ENCODE results near the gene PROX2.
A peak's percentile ranks its signal among the peaks of the same experiment; 100 is the strongest.

PROX2 gene

DNA sequence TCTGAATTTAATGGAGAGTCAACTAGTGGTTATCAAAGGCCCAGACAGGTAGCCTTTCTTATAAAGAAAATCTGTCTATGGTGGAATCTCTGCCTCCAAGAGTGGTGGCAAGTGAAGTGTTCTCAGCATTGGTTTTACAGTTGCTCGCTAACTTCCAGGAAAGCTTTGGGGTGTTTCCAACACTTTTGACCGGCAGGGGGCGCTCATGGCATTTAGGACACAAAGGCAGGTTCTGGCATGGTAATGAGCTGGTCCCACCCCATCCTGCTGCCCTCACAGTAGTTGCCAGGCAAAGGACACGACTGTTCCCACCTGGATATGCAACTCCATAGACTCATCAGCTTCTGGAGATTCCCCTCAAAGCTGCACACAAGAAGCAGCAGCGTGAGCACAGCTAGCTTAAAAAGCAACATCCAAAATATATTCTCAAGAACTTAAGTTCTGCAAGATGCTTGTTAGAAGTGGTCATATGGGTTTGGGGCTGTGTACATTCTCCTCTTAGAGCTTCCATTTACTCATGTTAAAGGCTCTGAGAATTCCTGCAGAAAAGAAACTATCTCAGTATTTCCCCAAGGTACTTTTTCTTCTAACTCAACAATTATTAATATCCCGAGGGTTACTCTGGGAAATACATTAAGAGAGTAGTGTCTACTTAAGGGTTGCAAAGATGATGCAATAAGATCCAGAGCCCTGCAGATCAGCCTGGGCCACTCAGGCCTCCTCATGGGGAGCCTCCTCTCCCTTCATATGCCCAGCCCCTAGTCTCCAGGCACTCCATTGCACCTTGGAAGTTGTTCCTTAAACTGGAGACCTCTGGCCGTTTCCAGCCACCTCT lies 14.8 kb downstream of the PROX2 start:
- TF ChIP-seq, protein P1, sequence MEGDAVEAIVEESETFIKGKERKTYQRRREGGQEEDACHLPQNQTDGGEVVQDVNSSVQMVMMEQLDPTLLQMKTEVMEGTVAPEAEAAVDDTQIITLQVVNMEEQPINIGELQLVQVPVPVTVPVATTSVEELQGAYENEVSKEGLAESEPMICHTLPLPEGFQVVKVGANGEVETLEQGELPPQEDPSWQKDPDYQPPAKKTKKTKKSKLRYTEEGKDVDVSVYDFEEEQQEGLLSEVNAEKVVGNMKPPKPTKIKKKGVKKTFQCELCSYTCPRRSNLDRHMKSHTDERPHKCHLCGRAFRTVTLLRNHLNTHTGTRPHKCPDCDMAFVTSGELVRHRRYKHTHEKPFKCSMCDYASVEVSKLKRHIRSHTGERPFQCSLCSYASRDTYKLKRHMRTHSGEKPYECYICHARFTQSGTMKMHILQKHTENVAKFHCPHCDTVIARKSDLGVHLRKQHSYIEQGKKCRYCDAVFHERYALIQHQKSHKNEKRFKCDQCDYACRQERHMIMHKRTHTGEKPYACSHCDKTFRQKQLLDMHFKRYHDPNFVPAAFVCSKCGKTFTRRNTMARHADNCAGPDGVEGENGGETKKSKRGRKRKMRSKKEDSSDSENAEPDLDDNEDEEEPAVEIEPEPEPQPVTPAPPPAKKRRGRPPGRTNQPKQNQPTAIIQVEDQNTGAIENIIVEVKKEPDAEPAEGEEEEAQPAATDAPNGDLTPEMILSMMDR (IDR thresholded peaks at IDR 0.05; ENCODE audit: low read depth, low read length): peak; percentile 90
- peak; percentile 90 to 91 for DNase-seq (ENCODE audit: low read depth in 2 of 2)

DNA sequence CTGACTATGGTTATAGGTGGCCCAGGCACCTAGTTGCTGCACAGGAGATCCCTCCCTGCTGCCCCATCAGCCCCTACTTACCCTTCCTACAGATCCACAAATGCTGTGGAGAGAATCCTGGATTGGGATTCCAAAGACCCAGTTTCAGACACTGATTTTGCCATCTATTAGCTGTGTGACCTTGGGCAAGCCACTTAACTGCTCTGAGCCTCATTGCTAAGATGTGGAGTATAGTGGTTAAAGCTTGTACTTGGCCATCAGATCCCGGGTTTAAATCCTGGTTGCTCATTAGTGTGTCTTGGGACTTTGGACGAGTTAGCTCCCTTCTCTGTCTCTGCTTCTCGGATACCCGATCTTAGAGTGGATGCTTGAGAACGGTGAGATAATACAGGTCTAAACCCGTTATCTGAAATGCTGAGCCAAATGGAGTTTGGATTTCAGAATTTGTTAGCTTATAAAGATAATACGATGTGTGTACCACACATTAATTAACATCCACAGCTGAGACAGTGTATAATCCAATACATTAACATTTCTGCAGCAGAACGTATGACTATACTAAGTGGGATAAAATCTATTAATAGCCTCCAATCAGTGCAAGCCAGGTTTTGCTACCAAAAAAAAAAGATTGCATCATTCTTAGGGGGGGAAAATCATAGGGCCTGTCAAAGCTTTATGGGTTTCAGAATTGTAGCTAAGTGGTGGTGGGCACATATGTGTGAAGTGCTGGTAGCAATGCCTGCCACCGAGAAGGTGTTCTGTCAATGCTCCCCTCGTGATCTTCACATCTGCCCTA lies 16.0 kb downstream of the PROX2 start:
- DNase-seq (ENCODE audit: low read depth in 2 of 2): no peak
- H3K4me3 ChIP-seq (replicated peaks in 1 of 2; ENCODE audit: low read depth in 2 of 2, low read length in 2 of 2): no peak overlapping the region
- TF ChIP-seq, protein P1 (IDR thresholded peaks at IDR 0.05; ENCODE audit: low read depth, low read length): no peak

More for the DNA sequence above, 14.8 kb downstream of the PROX2 start:
- H3K4me3 ChIP-seq (replicated peaks in 1 of 2; ENCODE audit: low read depth in 2 of 2, low read length in 2 of 2): no peak overlapping the region

DNA sequence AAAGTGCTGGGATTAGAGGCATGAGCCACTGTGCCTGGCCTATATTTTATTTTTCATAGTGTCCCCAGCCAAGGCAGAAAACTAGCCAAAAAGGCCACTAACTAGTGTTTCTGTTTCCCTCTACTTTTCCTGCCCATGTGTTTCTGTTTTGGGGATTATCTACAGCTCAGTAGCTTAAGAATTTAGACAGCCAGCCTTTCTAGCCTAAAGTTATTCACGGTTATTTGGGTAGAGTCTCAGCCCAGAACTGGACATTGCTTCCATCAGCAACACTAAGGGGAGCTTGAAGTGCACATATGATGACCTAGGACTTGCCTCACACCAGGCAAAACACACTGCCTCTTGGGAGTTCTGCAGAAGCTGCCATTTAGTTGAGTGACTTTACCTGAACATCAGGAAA lies 17.9 kb downstream of the PROX2 start:
- DNase-seq (ENCODE audit: low read depth in 2 of 2): no peak
- TF ChIP-seq, protein P1 (IDR thresholded peaks at IDR 0.05; ENCODE audit: low read depth, low read length): no peak
- H3K4me3 ChIP-seq (replicated peaks in 1 of 2; ENCODE audit: low read depth in 2 of 2, low read length in 2 of 2): no peak overlapping the region

DNA sequence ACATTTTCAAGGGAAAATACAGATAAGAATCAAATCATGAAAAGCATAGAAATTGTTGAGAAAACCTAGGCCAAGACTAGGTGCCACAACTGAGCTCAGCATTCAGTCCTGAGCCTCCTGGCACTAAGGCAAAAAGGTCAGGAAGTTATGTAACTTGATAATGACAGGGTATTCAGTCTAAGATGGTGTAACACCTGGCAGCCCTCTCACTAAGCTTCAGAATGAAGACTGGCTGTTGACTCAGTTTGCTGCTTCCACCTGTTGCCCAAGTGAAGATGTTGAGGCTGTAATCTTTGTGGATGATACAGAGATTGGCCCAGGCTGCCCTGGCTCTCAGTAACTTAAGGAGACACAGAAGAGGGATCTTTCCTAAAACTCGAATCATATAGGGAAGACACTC lies 19.6 kb downstream of the PROX2 start:
- TF ChIP-seq, protein P1 (IDR thresholded peaks at IDR 0.05; ENCODE audit: low read depth, low read length): no peak
- DNase-seq (ENCODE audit: low read depth in 2 of 2): no peak
- H3K4me3 ChIP-seq (replicated peaks in 1 of 2; ENCODE audit: low read depth in 2 of 2, low read length in 2 of 2): no peak overlapping the region

DNA sequence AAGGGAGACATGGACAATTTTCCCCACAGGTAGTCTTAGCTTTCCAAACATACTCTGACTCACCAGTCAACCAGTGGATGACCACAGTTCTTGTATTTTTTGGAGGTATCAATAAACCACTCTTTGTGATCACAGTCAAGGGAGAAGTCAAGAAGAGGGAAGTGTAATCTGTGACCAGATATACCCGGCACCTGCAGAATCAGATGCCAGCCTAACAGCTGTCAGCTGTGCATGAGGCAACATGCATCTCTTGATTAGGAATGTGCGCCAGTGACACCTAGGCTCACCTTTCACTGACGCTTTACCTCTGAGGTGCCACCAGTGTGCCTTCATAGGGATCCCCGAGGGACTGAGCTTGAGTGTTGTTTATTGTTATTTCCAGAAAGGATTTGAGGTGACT lies 20.0 kb downstream of the PROX2 start:
- H3K4me3 ChIP-seq (replicated peaks in 1 of 2; ENCODE audit: low read depth in 2 of 2, low read length in 2 of 2): no peak overlapping the region
- TF ChIP-seq, protein P1 (IDR thresholded peaks at IDR 0.05; ENCODE audit: low read depth, low read length): no peak
- DNase-seq (ENCODE audit: low read depth in 2 of 2): no peak

DNA sequence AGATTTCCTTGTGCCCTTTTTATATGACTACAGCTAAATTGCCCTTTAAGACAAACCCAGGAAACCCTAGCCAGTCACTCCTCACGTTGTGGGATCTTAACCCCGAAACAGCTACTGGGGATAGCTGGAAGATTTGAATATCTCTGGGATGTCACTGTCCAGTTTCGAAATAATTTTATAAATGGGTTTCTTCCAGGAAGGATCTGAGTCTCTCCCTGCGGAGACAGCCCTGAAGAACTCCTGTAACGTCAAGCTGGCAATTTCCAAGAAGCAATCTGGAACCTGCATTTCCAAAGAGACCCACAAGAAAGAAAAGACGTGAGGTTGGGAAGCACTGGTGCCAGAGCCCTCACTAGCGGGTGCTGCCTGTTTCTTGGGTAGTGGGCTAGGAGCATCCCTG lies 20.9 kb downstream of the PROX2 start:
- TF ChIP-seq, protein P1 (IDR thresholded peaks at IDR 0.05; ENCODE audit: low read depth, low read length): no peak
- H3K4me3 ChIP-seq (replicated peaks in 1 of 2; ENCODE audit: low read depth in 2 of 2, low read length in 2 of 2): no peak overlapping the region
- DNase-seq (ENCODE audit: low read depth in 2 of 2): no peak
